GM12864 (cell line): Measurements from ENCODE around the gene BRWD1.

Experiments
- DNase-seq: peaks from one replicate; pipeline ENCODE4 v3.0.0-alpha.2; 2011; ENCODE audit warnings: low read depth
- H3K4me3 ChIP-seq: 2 replicates; pipeline ENCODE4 v1.5.1; 2011; ENCODE audit warnings: mild to moderate bottlenecking, low read depth, low read length, control low read depth
- CTCF ChIP-seq: IDR thresholded peaks from 2 replicates; pipeline ENCODE4 v1.5.1; 2011; ENCODE audit warnings: low read depth, mild to moderate bottlenecking, moderate library complexity, low read length, control low read depth, inconsistent platforms; ENCODE audit errors: missing control alignments

The BRWD1 gene

DNA sequence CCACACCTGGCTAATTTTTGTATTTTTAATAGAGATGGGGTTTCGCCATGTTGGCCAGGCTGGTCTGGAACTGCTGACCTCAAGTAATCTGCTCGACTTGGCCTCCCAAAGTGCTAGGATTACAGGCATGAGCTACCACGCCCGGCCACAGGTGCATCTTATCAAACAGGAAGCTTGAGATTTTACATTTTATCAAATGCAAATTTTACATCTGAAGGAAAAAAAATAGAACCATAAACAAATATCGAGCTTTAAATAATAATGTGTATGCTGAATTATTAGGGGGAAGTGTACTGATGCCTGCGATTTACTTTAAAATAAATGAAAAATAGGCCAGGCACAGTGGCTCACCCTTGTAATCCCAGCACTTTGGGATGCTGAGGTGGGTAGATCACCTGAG is 16.6 kb upstream of the BRWD1 start:
- TF ChIP-seq CTCF: no peak
- DNase-seq: no peak
- H3K4me3 ChIP-seq: no peak overlapping the region

DNA sequence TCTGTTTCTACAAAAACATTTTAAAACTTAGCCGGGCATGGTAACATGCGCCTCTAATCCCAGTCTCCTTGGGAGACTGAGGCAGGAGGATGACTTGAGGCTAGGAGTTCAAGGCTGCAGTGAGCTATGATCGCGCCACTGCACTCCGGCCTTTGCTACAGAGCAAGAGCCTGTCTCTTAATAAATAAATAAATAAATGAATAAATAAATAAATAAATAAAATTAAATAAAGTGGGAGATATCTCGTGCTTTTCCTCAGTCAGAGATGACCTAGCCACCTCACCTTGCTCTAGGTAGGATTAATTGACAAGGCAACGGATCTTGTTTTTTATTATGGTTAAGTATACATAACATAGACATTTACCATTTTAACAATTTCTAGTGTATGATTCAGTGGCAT is 14.3 kb upstream of the BRWD1 start:
- TF ChIP-seq CTCF: no peak
- no peak for DNase-seq
- H3K4me3 ChIP-seq: no peak overlapping the region

GRCh38 chr21:39326607-39327307 is 13.3 kb upstream of the BRWD1 start:
- no peak overlapping the region for H3K4me3 ChIP-seq
- no peak for TF ChIP-seq CTCF
- DNase-seq: no peak

- DNase-seq: no peak
- TF ChIP-seq CTCF: no peak
- H3K4me3 ChIP-seq: no peak overlapping the region
Observed at GRCh38 chr21:39325458-39325857, 12.0 kb upstream of the BRWD1 start.

- TF ChIP-seq CTCF: no peak
- no peak for DNase-seq
- H3K4me3 ChIP-seq: no peak overlapping the region
Observed at GRCh38 chr21:39321424-39321823, 8.0 kb upstream of the BRWD1 start.

DNA sequence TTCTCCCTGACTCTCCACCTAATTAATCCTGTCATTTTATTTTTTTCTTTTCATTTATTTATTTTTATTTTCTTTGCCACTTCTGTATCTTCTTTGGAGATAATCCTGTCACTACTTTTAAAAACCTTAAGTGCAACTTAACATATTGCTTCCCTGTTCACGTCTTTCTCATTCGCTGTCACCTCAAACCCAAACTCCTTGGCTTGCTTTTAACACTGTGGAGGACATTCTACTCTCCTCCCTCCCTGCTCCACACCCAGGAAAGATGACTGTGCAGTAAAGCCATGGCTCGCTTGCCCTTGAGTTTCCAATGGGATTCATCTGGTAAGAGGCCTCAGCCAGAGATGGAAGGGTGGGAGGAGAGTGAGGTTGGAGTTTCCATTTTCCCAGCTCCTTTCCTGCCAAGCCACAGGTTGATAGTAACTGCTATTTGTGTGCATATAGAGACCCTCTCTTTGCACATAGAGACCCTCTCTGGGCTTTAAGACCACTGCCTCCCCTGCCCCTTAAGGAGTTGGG is 6.4 kb upstream of the BRWD1 start:
- H3K4me3 ChIP-seq: no peak overlapping the region
- DNase-seq: no peak
- no peak for TF ChIP-seq CTCF

GRCh38 chr21:39319251-39319756 is 5.9 kb upstream of the BRWD1 start:
- no peak overlapping the region for H3K4me3 ChIP-seq
- DNase-seq: no peak
- TF ChIP-seq CTCF: no peak
